Activated CD4-positive, alpha-beta T cell treated with anti-CD3 and anti-CD28 coated beads, Interleukin-2, Interleukin-4, amounts not matched to agents 100 ng/mL and 50 ng/mL, durations not matched to agents 16 hours and 8 hours (primary cell): ENCODE measurements around the gene RFNG.
"Not testable (repeated sequence)": the region's sequence is repeated elsewhere in the genome, so short reads cannot be mapped to it uniquely, and the experiment has no call there.

Experiments
- DNase-seq: peaks from one replicate; pipeline ENCODE4 v3.0.0-alpha.2; 2020; ENCODE audit warnings: low spot score

The RFNG gene

GRCh38 chr17:82042649-82043048 lies 9.0 kb downstream of the RFNG start:
- no peak for DNase-seq

GRCh38 chr17:82041144-82041814 lies 10.3 kb downstream of the RFNG start:
- no peak for DNase-seq

- no peak for DNase-seq
Measured at GRCh38 chr17:82039695-82040299, 11.8 kb downstream of the RFNG start.

GRCh38 chr17:82038796-82039409 lies 12.7 kb downstream of the RFNG start:
- not testable (repeated sequence) for DNase-seq

GRCh38 chr17:82037889-82038195 lies 13.8 kb downstream of the RFNG start:
- DNase-seq = no peak

GRCh38 chr17:82037092-82037888 lies 14.3 kb downstream of the RFNG start, which contains the start of gene DCXR:
TSS of gene DCXR (minus strand) at chr17:82037697. CDS start at chr17:82037682, 15 bp downstream.
- DNase-seq = peak; percentile 97

- no peak for DNase-seq
Measured at GRCh38 chr17:82036634-82037091, 14.9 kb downstream of the RFNG start.

- DNase-seq = no peak
Measured at GRCh38 chr17:82035956-82036633, 15.5 kb downstream of the RFNG start.

- DNase-seq = no peak
Measured at GRCh38 chr17:82035488-82035887, 16.1 kb downstream of the RFNG start.

- DNase-seq = no peak
Measured at GRCh38 chr17:82034371-82035011, 17.1 kb downstream of the RFNG start.

- DNase-seq = no peak
Measured at GRCh38 chr17:82033359-82034085, 18.1 kb downstream of the RFNG start.

- DNase-seq = peak; percentile 41
Measured at GRCh38 chr17:82031885-82032627, 19.6 kb downstream of the RFNG start.

- no peak for DNase-seq
Measured at GRCh38 chr17:82031303-82031884, 20.2 kb downstream of the RFNG start, which contains the start of gene RAC3. TSS of gene RAC3 (plus strand) at chr17:82031678. CDS start at chr17:82031762, 84 bp downstream.

GRCh38 chr17:82030470-82031302 lies 20.9 kb downstream of the RFNG start:
- DNase-seq = peak; percentile 87

GRCh38 chr17:82029990-82030469 lies 21.6 kb downstream of the RFNG start:
- DNase-seq = no peak

GRCh38 chr17:82029391-82029790 lies 22.2 kb downstream of the RFNG start:
- no peak for DNase-seq

- DNase-seq = no peak
Measured at GRCh38 chr17:82028966-82029365, 22.6 kb downstream of the RFNG start.

GRCh38 chr17:82028246-82028645 lies 23.4 kb downstream of the RFNG start:
- no peak for DNase-seq
